Activated CD4-positive, alpha-beta T cell treated with anti-CD3 and anti-CD28 coated beads, Interleukin-2, Interleukin-4, amounts not matched to agents 100 ng/mL and 50 ng/mL, durations not matched to agents 16 hours and 8 hours (primary cell): ENCODE measurements around the gene DNAJC30.
"Not testable (repeated sequence)": the region's sequence is repeated elsewhere in the genome, so short reads cannot be mapped to it uniquely, and the experiment has no call there.

Source experiments
- DNase-seq: peaks from one replicate; pipeline ENCODE4 v3.0.0-alpha.2; 2020; ENCODE audit warnings: low spot score

DNAJC30 gene

GRCh38 chr7:73681031-73681430, 2.2 kb downstream of the DNAJC30 start:
- no peak for DNase-seq

- no peak for DNase-seq
Measured at GRCh38 chr7:73680501-73680900, 2.8 kb downstream of the DNAJC30 start.

GRCh38 chr7:73679709-73680108, 3.5 kb downstream of the DNAJC30 start:
- no peak for DNase-seq

GRCh38 chr7:73678862-73679261, 4.4 kb downstream of the DNAJC30 start:
- DNase-seq, result no peak

- DNase-seq, result not testable (repeated sequence)
Measured at GRCh38 chr7:73676062-73676461, 7.2 kb downstream of the DNAJC30 start.

- DNase-seq, result no peak
Measured at GRCh38 chr7:73674468-73675124, 8.7 kb downstream of the DNAJC30 start.

GRCh38 chr7:73671857-73672445, 11.3 kb downstream of the DNAJC30 start:
- no peak for DNase-seq

- no peak for DNase-seq
Measured at GRCh38 chr7:73671322-73671661, 12.0 kb downstream of the DNAJC30 start.

GRCh38 chr7:73669858-73670385, 13.3 kb downstream of the DNAJC30 start:
- DNase-seq, result no peak

GRCh38 chr7:73669288-73669701, 14.0 kb downstream of the DNAJC30 start:
- DNase-seq, result no peak

- no peak for DNase-seq
Measured at GRCh38 chr7:73668886-73669230, 14.4 kb downstream of the DNAJC30 start.

- no peak for DNase-seq
Measured at GRCh38 chr7:73668103-73668885, 15.0 kb downstream of the DNAJC30 start.

GRCh38 chr7:73667344-73668102, 15.7 kb downstream of the DNAJC30 start, which contains the start of gene VPS37D:
Gene VPS37D (plus strand): TSS chr7:73667831. CDS start chr7:73667959, 128 bp downstream.
- DNase-seq, result peak; percentile 91

GRCh38 chr7:73663033-73663432, 20.2 kb downstream of the DNAJC30 start:
- no peak for DNase-seq

- not testable (repeated sequence) for DNase-seq
Measured at GRCh38 chr7:73660594-73660993, 22.7 kb downstream of the DNAJC30 start.

GRCh38 chr7:73659983-73660382, 23.3 kb downstream of the DNAJC30 start:
- no peak for DNase-seq

- DNase-seq, result not testable (repeated sequence)
Measured at GRCh38 chr7:73655309-73655708, 27.9 kb downstream of the DNAJC30 start.

- DNase-seq, result no peak
Measured at GRCh38 chr7:73652541-73652949, 30.7 kb downstream of the DNAJC30 start.

- no peak for DNase-seq
Measured at GRCh38 chr7:73650524-73650923, 32.7 kb downstream of the DNAJC30 start.

GRCh38 chr7:73649576-73649975, 33.7 kb downstream of the DNAJC30 start:
- no peak for DNase-seq

GRCh38 chr7:73648593-73649332, 34.5 kb downstream of the DNAJC30 start:
- no peak for DNase-seq
